ENCODE results near the gene PSKH1. TPM values are rescaled to one million over a fixed set of nuclear protein-coding genes. Genes with fewer than 3 reads are reported as not detected.

Gene PSKH1
- total and polyA plus RNA-seq, 9 of the 15 experiments (the other 6 are each of a cell fraction or from before 2014, with no cell fraction given): 0.96 to 20.9 (median 9.4) TPM

DNA sequence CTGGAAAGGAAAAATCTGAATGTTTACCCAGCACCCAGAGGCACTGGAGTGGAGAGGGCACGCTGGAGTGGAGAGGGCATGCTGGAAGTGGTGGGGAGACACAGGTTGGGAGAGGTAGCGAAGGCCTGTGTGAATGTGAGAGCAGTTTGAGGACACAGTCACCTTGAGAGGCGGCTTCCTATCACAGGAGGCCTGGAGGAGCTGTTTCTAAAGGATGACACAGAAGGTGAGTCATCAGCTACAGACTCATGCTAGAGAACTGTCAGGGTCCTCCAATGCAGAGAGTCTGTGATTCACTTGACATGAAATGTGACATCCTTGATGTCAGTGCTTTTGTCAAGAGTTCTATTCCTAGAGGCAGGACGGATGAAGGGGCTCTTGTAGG is 24.8 kb downstream of the PSKH1 start (continued):
- TF ChIP-seq POLR2AphosphoS5 (IDR thresholded peaks at IDR 0.05; ENCODE audit: control insufficient read depth, insufficient read depth, low read depth, low read length) (no peak), ZNF699 (CRISPR knock-in tag; IDR thresholded peaks at IDR 0.05; ENCODE audit: insufficient replicate concordance) (no peak), WHSC1 (IDR thresholded peaks at IDR 0.05; ENCODE audit: low read length) (no peak), BCOR (IDR thresholded peaks at IDR 0.05) (no peak), KLF13 (tag; IDR thresholded peaks at IDR 0.05; ENCODE audit: borderline replicate concordance, low read depth) (no peak), FOXM1 (IDR thresholded peaks at IDR 0.05; ENCODE audit: low read depth) (no peak), FOXM1 (CRISPR knock-in tag; IDR thresholded peaks at IDR 0.05; ENCODE audit: low read depth) (no peak), NFYB (IDR thresholded peaks at IDR 0.05; ENCODE audit: extremely low read depth, insufficient read length) (no peak), RBM14 (IDR thresholded peaks at IDR 0.05; ENCODE audit: borderline replicate concordance, insufficient read depth, low read depth, low read length) (no peak), ZC3H4 (CRISPR knock-in tag; IDR thresholded peaks at IDR 0.05; ENCODE audit: borderline replicate concordance) (no peak), TRIM28 (IDR thresholded peaks at IDR 0.05) (no peak), ARID1B (IDR thresholded peaks at IDR 0.05) (peak; percentile 67; the same call in 1 of the 2 replicates), ZNF717 (CRISPR knock-in tag; IDR thresholded peaks at IDR 0.05) (no peak), SMAD4 (CRISPR knock-in tag; conservative IDR thresholded peaks at IDR 0.05) (no peak), SAFB (IDR thresholded peaks at IDR 0.05; ENCODE audit: borderline replicate concordance, low read depth, low read length) (no peak), EP300 (IDR thresholded peaks at IDR 0.05; ENCODE audit: low read length) (no peak), SRSF1 (IDR thresholded peaks at IDR 0.05; ENCODE audit: low read depth, low read length) (no peak), NR3C1 (CRISPR knock-in tag; IDR thresholded peaks at IDR 0.05) (no peak), SMARCE1 (IDR thresholded peaks at IDR 0.05) (peak; percentile 68)
- TF ChIP-seq, protein P1, sequence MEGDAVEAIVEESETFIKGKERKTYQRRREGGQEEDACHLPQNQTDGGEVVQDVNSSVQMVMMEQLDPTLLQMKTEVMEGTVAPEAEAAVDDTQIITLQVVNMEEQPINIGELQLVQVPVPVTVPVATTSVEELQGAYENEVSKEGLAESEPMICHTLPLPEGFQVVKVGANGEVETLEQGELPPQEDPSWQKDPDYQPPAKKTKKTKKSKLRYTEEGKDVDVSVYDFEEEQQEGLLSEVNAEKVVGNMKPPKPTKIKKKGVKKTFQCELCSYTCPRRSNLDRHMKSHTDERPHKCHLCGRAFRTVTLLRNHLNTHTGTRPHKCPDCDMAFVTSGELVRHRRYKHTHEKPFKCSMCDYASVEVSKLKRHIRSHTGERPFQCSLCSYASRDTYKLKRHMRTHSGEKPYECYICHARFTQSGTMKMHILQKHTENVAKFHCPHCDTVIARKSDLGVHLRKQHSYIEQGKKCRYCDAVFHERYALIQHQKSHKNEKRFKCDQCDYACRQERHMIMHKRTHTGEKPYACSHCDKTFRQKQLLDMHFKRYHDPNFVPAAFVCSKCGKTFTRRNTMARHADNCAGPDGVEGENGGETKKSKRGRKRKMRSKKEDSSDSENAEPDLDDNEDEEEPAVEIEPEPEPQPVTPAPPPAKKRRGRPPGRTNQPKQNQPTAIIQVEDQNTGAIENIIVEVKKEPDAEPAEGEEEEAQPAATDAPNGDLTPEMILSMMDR (IDR thresholded peaks at IDR 0.05 in 2 of 3, conservative IDR thresholded peaks at IDR 0.05 in 1 of 3; ENCODE audit: insufficient read depth in 2 of 3, low read depth in 1 of 3, low read length in 3 of 3): no peak
- TF ChIP-seq, protein P2, sequence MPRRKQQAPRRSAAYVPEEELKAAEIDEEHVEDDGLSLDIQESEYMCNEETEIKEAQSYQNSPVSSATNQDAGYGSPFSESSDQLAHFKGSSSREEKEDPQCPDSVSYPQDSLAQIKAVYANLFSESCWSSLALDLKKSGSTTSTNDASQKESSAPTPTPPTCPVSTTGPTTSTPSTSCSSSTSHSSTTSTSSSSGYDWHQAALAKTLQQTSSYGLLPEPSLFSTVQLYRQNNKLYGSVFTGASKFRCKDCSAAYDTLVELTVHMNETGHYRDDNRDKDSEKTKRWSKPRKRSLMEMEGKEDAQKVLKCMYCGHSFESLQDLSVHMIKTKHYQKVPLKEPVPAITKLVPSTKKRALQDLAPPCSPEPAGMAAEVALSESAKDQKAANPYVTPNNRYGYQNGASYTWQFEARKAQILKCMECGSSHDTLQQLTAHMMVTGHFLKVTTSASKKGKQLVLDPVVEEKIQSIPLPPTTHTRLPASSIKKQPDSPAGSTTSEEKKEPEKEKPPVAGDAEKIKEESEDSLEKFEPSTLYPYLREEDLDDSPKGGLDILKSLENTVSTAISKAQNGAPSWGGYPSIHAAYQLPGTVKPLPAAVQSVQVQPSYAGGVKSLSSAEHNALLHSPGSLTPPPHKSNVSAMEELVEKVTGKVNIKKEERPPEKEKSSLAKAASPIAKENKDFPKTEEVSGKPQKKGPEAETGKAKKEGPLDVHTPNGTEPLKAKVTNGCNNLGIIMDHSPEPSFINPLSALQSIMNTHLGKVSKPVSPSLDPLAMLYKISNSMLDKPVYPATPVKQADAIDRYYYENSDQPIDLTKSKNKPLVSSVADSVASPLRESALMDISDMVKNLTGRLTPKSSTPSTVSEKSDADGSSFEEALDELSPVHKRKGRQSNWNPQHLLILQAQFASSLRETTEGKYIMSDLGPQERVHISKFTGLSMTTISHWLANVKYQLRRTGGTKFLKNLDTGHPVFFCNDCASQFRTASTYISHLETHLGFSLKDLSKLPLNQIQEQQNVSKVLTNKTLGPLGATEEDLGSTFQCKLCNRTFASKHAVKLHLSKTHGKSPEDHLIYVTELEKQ (CRISPR knock-in tag; IDR thresholded peaks at IDR 0.05): no peak
- TF ChIP-seq, protein P3, sequence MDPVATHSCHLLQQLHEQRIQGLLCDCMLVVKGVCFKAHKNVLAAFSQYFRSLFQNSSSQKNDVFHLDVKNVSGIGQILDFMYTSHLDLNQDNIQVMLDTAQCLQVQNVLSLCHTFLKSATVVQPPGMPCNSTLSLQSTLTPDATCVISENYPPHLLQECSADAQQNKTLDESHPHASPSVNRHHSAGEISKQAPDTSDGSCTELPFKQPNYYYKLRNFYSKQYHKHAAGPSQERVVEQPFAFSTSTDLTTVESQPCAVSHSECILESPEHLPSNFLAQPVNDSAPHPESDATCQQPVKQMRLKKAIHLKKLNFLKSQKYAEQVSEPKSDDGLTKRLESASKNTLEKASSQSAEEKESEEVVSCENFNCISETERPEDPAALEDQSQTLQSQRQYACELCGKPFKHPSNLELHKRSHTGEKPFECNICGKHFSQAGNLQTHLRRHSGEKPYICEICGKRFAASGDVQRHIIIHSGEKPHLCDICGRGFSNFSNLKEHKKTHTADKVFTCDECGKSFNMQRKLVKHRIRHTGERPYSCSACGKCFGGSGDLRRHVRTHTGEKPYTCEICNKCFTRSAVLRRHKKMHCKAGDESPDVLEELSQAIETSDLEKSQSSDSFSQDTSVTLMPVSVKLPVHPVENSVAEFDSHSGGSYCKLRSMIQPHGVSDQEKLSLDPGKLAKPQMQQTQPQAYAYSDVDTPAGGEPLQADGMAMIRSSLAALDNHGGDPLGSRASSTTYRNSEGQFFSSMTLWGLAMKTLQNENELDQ (CRISPR knock-in tag; IDR thresholded peaks at IDR 0.05; ENCODE audit: borderline replicate concordance): no peak
